ENCODE measurements around the gene TMEM109. TPM values are rescaled to one million over a fixed set of nuclear protein-coding genes. Genes with fewer than 3 reads are reported as not detected.

TMEM109 gene
- total and polyA plus RNA-seq, 2 of the 4 experiments (the other 2 are of a cell fraction), result 15.1 to 69.7 TPM

- Histone ChIP-seq H3K4me3 (ENCODE audit: insufficient read depth, low read depth, low read length) (no peak overlapping the region), H4K20me1 (ENCODE audit: insufficient read depth, low read length) (no peaks in the 10 kb centered on the region), H3K79me1 (ENCODE audit: low read depth in 1 of 2, low read length in 2 of 2) (no peaks in the 10 kb centered on the region; a peak in 1 of 4 replicates), H3K4me2 (ENCODE audit: low read depth, low read length) (no peak overlapping the region), H2BK15ac (ENCODE audit: low read depth, low read length) (no peak overlapping the region), H3K14ac (replicated peaks; ENCODE audit: low read depth, low read length) (no peak overlapping the region), H4K8ac (ENCODE audit: low read depth in 2 of 2, low read length in 2 of 2) (no peak overlapping the region), H2AK5ac (ENCODE audit: low read depth, low read length) (no peak overlapping the region), H3K56ac (ENCODE audit: extremely low read depth, insufficient read depth, low read length) (no peak overlapping the region), H4K91ac (ENCODE audit: insufficient read depth, low read depth, low read length) (no peak overlapping the region), H3K9me3 (ENCODE audit: control insufficient read depth, insufficient read depth, low read length) (no peaks in the 10 kb centered on the region), H3K36me3 (ENCODE audit: control insufficient read depth, insufficient read depth, low read length) (peaks cover 57% of the 10 kb centered on the region), H4K5ac (ENCODE audit: low read depth, low read length) (no peak overlapping the region), H2AFZ (replicated peaks; ENCODE audit: low read length, poor library complexity) (no peak overlapping the region), H3K4ac (ENCODE audit: low read depth, low read length) (no peak overlapping the region), H3K23ac (ENCODE audit: low read depth, low read length) (no peak overlapping the region), H3K9me1 (ENCODE audit: insufficient read depth, low read length) (no peaks in the 10 kb centered on the region), H2AK9ac (replicated peaks; ENCODE audit: low read depth, low read length, poor library complexity) (no peak overlapping the region), H3K9ac (ENCODE audit: low read depth, low read length) (no peak overlapping the region), H2BK20ac (ENCODE audit: low read depth, low read length) (no peak overlapping the region), H3K4me1 (ENCODE audit: control insufficient read depth, insufficient read depth, low read length) (no peaks in the 10 kb centered on the region; the same call in 1 of the 2 replicates), H2BK120ac (ENCODE audit: low read depth, low read length) (no peak overlapping the region), H2BK5ac (ENCODE audit: low read depth, low read length, poor library complexity, severe bottlenecking) (no peak overlapping the region), H3K27ac (ENCODE audit: insufficient read depth, low read length) (no peak overlapping the region), H3K18ac (ENCODE audit: low read depth, low read length) (no peak overlapping the region), H3K27me3 (ENCODE audit: control insufficient read depth, insufficient read depth, low read length) (no peaks in the 10 kb centered on the region)
- CTCF ChIA-PET, result no interaction called here
- WGBS, 2 experiments (ENCODE audit: extremely low coverage in 2 of 2, insufficient read length in 1 of 2), result 94% methylated on average over 2 of the region's 5 CpGs; no CpG with 5 or more reads in 1 of the 2 experiments
- TF ChIP-seq RAD21 (IDR thresholded peaks at IDR 0.05; ENCODE audit: low read length), result no peak
- TF ChIP-seq RFX5 (IDR thresholded peaks at IDR 0.05; ENCODE audit: low read depth, low read length), result no peak
- TF ChIP-seq POLR2A (IDR thresholded peaks at IDR 0.05; ENCODE audit: low read depth, low read length), result no peak
- TF ChIP-seq CHD1 (IDR thresholded peaks at IDR 0.05; ENCODE audit: low read depth, low read length), result no peak
- no peak for TF ChIP-seq CTCF (conservative IDR thresholded peaks at IDR 0.05; ENCODE audit: low read depth, low read length)
- no peak for TF ChIP-seq MAZ (IDR thresholded peaks at IDR 0.05; ENCODE audit: borderline replicate concordance, low read depth, low read length)
- no peak for TF ChIP-seq NFE2L2 (IDR thresholded peaks at IDR 0.05; ENCODE audit: low read depth, low read length)
- TF ChIP-seq ELK1 (IDR thresholded peaks at IDR 0.05; ENCODE audit: borderline replicate concordance, low read depth, low read length), result no peak
- no peak for TF ChIP-seq RCOR1 (IDR thresholded peaks at IDR 0.05; ENCODE audit: insufficient replicate concordance, low read length)
- no peak for TF ChIP-seq SMC3 (IDR thresholded peaks at IDR 0.05; ENCODE audit: low read depth, low read length)
- TF ChIP-seq USF2 (IDR thresholded peaks at IDR 0.05; ENCODE audit: low read depth, low read length), result no peak
- no peak for TF ChIP-seq BHLHE40 (IDR thresholded peaks at IDR 0.05; ENCODE audit: low read depth, low read length)
- DNase-seq (no peak), ATAC-seq (ENCODE audit: low read depth) (peak; percentile 50; the same call in 1 of the 2 replicates)
- no TSS peak for BruUV-seq (replicated peaks)
- dilution Hi-C loops (cut with HindIII; ENCODE audit: low sequenced_read_pairs, unreplicated experiment) (no loop called here), intact Hi-C loops (cut with micrococcal nuclease) (no loop called here), in situ Hi-C loops (cut with MboI; ENCODE audit: low sequenced_read_pairs) (no loop called here)
- POLR2A ChIA-PET (ENCODE audit: unreplicated experiment), result no interaction called here
Observed at GRCh38 chr11:60932605-60933356, 18.8 kb downstream of the TMEM109 start.
